Measurements from ENCODE around the gene IST1. TPM values are rescaled to one million over a fixed set of nuclear protein-coding genes. Genes with fewer than 3 reads are reported as not detected.

The IST1 gene
- total and polyA plus RNA-seq, 10 donors: 99.0 to 249 (median 213) TPM

- 64 to 89% (median 71%) methylated on average over 3 of the region's 3 CpGs for WGBS, 5 donors
- Histone ChIP-seq H3K9me3 (no peaks in the 10 kb centered on the region), H3K4me3 (no peak overlapping the region), H3K36me3 (peaks cover 4 to 100% (median 71%) of the 10 kb centered on the region in 6 donors), H3K27me3 (replicated peaks in 1 of 7) (no peaks in the 10 kb centered on the region), H3K4me1 (peaks cover 0 to 53% (median 22%) of the 10 kb centered on the region in 6 donors), H3K27ac (no peak overlapping the region)
- DNase-seq: no peak
- no peak for TF ChIP-seq CTCF (IDR thresholded peaks at IDR 0.05 in 8 of 11, conservative IDR thresholded peaks at IDR 0.05 in 3 of 11)
- no peak for TF ChIP-seq POLR2A (IDR thresholded peaks at IDR 0.05)
- no peak for TF ChIP-seq POLR2AphosphoS5 (IDR thresholded peaks at IDR 0.05)
- intact Hi-C loops (cut with DNase I; ENCODE audit: low total_unique reads): no loop called here
Observed at GRCh38 chr16:71929048-71929447, 33.7 kb downstream of the IST1 start.

GRCh38 chr16:71930013-71930563 lies 34.8 kb downstream of the IST1 start:
- H3K36me3 ChIP-seq: peaks cover 4 to 99% (median 68%) of the 10 kb centered on the region in 6 donors
- intact Hi-C loops (cut with DNase I; ENCODE audit: low total_unique reads): no loop called here
- 95 to 98% (median 96%) methylated on average over 5 of the region's 5 CpGs for WGBS, 5 donors

GRCh38 chr16:71931001-71931400 lies 35.7 kb downstream of the IST1 start:
- TF ChIP-seq POLR2AphosphoS5 (IDR thresholded peaks at IDR 0.05) (no peak), CTCF (IDR thresholded peaks at IDR 0.05 in 8 of 11, conservative IDR thresholded peaks at IDR 0.05 in 3 of 11) (no peak)
- 68 to 85% (median 75%) methylated on average over 2 of the region's 2 CpGs for WGBS, 5 donors
- intact Hi-C loops (cut with DNase I; ENCODE audit: low total_unique reads): no loop called here
- peak overlapping the region in 2 of 8 donors; percentile 4 to 8 for H3K27ac ChIP-seq
- H3K36me3 ChIP-seq: peaks cover 3 to 99% (median 62%) of the 10 kb centered on the region in 6 donors
- H3K27me3 ChIP-seq (replicated peaks in 1 of 7): no peaks in the 10 kb centered on the region
- peaks cover 0 to 46% (median 18%) of the 10 kb centered on the region in 6 donors for H3K4me1 ChIP-seq
- no peak for DNase-seq
- H3K9me3 ChIP-seq: no peaks in the 10 kb centered on the region
- no peak overlapping the region for H3K4me3 ChIP-seq

More at GRCh38 chr16:71930013-71930563, 34.8 kb downstream of the IST1 start:
- no peak for DNase-seq
- peaks cover 0 to 46% (median 18%) of the 10 kb centered on the region in 6 donors for H3K4me1 ChIP-seq
- H3K9me3 ChIP-seq: no peaks in the 10 kb centered on the region
- H3K27me3 ChIP-seq (replicated peaks in 1 of 7): no peaks in the 10 kb centered on the region
- no peak overlapping the region for H3K27ac ChIP-seq
- TF ChIP-seq POLR2A (IDR thresholded peaks at IDR 0.05) (no peak), CTCF (IDR thresholded peaks at IDR 0.05 in 8 of 11, conservative IDR thresholded peaks at IDR 0.05 in 3 of 11) (no peak), POLR2AphosphoS5 (IDR thresholded peaks at IDR 0.05) (no peak)
- H3K4me3 ChIP-seq: no peak overlapping the region

- peak overlapping the region in 1 of 8 donors; percentile 6 for H3K27ac ChIP-seq
- no peaks in the 10 kb centered on the region for H3K27me3 ChIP-seq (replicated peaks in 1 of 7)
- TF ChIP-seq POLR2AphosphoS5 (IDR thresholded peaks at IDR 0.05) (no peak), POLR2A (IDR thresholded peaks at IDR 0.05) (no peak), CTCF (IDR thresholded peaks at IDR 0.05 in 8 of 11, conservative IDR thresholded peaks at IDR 0.05 in 3 of 11) (no peak)
- 81 to 86% (median 83%) methylated on average over 6 of the region's 6 CpGs for WGBS, 5 donors
- peaks cover 0 to 93% (median 56%) of the 10 kb centered on the region in 6 donors for H3K36me3 ChIP-seq
- H3K9me3 ChIP-seq: no peaks in the 10 kb centered on the region
- peaks cover 0 to 41% (median 17%) of the 10 kb centered on the region in 6 donors for H3K4me1 ChIP-seq
- no peak for DNase-seq
- intact Hi-C loops (cut with DNase I; ENCODE audit: low total_unique reads): no loop called here
- no peak overlapping the region for H3K4me3 ChIP-seq
Observed at GRCh38 chr16:71931599-71931998, 36.3 kb downstream of the IST1 start.
